GM21390 (cell line): Measurements from ENCODE around the gene WDPCP.

ENCODE experiments used
- ATAC-seq: cut with Tn5 transposase; IDR thresholded peaks from one replicate; pipeline ENCODE4 v1.9.1; 2021; ENCODE audit not compliant: unreplicated experiment

WDPCP gene

DNA sequence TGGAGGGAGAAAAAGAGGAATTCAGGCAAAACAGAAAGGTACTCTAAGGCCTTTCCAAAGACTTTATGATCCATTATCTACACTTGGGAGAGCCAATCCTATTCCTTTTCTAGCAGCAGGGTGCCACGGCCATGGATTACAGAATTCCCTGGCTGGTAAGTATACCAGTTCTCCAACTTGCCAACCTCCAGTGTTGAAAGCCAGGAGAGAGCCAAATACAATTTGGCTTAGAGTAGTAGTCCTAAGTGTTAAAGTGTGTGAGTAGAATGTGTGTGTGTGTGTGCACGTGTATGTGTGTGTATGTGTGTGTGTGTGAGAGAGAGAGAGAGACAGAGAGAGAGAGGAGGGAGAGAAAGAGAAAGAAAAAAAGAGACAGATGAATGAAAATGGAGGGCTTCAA lies 43.3 kb downstream of the WDPCP start:
- ATAC-seq = no peak

DNA sequence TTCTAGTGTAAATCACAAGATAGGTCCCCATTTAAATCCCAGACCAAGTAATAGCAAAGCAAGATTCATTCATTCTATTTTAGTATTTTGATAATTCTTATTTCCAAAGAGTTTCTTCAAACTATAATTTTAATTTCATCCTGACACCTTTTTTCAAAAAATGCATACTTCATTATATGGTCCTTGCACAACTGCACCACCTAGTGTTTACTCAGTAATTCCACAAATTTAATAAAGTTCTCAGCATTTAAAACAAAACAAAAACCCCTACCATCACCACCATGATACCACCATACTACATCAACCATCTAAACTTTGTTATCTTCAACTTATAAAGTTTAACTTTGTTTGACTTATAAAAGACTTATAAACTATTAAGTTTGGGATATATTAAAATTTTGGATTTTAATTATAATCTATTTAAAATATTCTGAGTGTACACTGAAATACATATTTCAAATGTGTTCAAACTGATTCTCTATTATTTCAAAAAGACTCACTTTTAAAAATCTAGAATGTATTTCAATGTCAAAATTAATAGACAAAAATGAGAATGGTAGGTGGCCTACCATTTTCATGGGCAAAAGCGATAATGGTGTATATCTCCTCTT lies 44.2 kb downstream of the WDPCP start:
- ATAC-seq = no peak

DNA sequence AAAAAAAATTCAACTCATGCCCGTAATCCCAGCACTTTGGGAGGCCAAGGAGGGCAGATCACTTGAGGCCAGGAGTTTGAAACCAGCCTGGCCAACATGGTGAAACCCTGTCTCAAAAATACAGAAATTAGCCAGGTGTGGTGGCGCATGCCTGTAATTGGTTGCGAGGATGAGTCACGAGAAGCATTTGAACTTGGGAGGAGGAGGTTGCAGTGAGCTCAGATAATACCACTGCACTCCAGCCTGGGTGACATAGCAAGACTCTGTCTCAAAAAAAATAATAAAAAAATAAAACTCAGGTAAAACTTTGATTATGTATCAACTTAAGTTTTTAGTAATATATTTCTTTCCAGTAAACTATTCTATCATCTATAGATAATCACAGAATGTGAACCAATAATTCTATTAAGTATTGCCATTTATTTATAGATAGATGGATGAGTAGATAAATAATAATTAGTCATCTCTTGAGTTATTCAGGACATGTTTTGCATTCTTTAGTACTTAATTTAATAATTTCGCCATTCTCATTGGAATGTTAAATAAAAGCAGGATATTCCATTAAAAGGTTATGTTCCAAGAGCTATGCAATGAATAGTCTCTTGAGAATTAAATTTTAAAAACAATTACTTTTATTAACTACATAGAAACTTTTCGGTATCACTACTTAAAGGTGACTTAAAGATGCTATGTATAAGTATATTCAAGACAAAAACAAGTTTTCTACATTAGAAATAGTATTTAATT lies 48.7 kb downstream of the WDPCP start:
- no peak for ATAC-seq

DNA sequence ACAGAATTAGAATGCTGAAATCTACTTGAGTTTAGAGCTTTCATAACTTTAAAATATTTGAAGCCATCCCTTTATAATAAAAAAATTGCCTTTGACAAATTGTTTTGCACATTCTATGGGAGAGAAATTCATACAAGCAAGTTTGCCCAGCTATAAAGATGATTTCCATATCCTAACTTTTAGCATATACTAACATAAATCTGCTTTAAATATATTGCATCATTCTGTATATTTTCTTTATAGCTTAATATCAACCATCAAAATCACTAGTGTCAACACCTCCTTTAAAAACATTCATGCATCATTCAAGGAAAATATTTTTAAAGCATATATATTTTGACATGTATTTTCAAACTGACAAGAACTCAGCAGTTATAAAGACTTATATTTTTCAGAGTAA lies 49.9 kb downstream of the WDPCP start:
- no peak for ATAC-seq

DNA sequence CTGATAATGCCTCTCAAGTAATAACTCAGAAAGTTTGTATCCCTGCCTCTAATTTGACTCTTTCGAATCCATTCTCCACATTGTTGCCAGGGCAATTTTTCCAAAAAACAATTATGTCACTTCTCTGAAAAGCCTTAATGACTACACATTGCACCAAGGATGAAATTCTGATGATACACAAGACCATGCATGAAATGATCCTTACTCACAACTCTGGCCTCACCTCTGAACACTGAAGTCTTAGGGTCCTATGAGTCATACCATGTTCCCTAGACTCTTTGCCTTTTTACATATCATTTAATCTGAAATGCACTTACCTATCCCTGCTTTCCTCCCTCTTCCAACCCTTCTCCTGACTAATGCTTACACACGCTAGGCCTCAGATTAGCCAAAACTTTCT lies 51.0 kb downstream of the WDPCP start:
- ATAC-seq = no peak

DNA sequence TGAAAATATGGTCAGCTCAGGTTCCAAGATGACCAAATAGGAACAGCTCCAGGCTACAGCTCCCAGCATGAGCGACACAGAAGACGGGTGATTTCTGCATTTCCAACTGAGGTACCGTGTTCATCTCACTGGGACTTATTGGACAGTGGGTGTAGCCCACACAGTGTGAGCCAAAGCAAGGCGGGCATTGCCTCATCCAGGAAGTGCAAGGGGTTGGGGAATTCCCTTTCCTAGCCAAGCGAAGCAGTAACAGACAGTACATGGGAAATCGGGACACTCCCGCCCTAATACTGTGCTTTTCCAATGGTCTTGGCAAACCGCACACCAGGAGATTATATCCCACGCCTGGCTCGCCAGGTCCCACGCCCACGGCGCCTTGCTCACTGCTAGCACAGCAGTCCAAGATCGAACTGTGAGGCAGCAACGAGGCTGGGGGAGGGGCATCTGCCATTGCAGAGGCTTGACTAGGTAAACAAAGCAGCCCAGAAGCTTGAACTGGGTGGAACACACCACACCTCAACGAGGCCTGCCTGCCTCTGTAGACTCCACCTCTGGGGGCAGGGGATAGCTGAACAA lies 57.5 kb downstream of the WDPCP start:
- no peak for ATAC-seq

- no peak for ATAC-seq
These were observed 62.4 kb downstream of the WDPCP start for GRCh38 chr2:63525905-63526304.

DNA sequence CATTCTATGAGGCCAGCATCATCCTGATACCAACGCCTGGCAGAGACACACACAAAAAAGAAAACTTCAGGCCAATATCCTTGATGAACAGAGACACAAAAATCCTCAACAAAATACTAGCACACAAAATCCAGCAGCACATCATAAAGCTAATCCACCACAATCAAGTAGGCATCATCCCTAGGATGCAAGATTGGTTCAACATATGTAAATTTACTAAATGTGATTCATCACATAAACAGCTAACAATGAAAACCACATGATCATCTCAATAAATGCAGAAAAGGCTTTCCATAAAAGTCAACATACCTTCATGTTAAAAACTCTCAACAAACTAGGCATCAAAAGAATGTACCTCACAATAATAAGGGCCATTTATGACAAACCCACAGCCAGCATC lies 65.3 kb downstream of the WDPCP start:
- no peak for ATAC-seq

- ATAC-seq = no peak
These were observed 67.5 kb downstream of the WDPCP start for GRCh38 chr2:63520793-63521192.

DNA sequence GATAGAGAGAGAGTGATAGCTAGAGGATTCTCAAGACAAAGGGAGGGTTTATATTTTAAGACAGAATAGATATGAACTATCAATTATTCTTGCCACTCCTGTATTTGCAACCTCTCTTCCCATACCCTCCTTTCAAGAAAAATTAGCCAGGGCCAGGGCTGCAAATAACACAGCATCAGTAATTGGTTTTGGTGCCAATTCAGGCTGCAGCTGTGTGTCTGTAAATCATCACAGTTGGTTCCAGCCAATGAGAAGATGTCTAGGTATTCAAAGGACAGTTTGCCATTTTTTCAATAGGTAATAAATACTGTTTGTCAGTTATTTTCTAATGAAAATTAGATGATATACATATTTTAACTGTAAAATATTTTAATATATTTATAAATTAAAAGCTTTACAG lies 73.5 kb downstream of the WDPCP start:
- no peak for ATAC-seq

GRCh38 chr2:63514237-63514716 lies 74.0 kb downstream of the WDPCP start:
- no peak for ATAC-seq

DNA sequence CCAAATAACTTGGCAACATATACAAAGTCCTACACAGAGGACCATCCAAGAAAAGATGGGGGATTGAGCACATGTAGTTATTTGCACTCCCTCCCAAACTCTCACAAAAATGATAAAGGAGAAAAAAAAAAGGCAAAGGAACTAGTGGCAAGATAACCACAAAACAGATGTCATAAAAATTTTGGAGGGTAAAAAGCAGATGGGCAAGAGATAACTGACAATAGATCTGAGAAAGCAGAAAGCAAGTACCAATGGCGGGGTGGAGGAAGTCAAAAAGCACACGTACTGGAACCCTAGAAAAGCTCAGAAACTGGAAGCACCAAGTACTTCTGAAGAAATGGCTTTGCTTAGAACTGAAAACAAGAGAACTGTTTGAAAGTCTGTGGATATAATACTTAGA lies 82.0 kb downstream of the WDPCP start:
- no peak for ATAC-seq

DNA sequence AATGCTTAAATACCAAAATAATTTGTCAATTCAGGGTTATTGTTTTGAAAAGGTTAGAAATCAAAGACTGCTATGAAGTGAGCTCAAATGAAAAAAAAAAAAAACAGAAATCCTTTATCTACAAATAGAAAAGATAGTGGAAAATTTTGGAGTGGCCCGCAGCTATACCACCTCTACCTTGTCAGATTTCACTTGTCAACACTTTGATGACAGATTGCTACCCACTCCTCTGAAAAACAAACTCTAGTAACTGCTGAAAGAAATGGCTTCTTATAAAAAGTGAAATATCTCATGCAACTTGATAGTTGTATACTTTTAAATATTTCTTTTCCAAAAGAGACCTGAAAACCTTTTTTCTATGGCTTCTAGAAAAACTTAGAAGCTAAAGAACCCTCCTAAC lies 84.5 kb downstream of the WDPCP start:
- ATAC-seq = no peak

- no peak for ATAC-seq
These were observed 87.9 kb downstream of the WDPCP start for GRCh38 chr2:63500398-63500797.

GRCh38 chr2:63497576-63497975 lies 90.7 kb downstream of the WDPCP start:
- ATAC-seq = no peak

DNA sequence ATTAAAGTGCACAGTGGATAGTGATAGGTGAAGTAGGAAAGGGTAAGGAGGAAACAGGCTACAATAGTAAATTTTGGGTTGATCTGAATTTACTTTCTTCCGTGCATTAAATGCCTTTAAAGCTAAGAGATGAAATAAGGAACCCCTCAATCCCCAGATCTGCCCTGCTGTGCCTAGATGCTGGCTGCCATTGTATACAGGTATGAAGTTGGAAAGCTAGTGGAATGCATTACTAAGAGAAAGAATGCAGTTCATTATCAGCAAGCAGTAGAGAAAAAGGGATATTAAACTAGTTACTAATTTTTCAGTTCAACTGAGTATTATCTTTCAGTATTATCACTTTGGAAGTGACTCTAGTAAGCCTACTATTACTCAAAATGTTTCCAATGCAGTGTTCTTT lies 93.3 kb downstream of the WDPCP start:
- ATAC-seq = no peak

DNA sequence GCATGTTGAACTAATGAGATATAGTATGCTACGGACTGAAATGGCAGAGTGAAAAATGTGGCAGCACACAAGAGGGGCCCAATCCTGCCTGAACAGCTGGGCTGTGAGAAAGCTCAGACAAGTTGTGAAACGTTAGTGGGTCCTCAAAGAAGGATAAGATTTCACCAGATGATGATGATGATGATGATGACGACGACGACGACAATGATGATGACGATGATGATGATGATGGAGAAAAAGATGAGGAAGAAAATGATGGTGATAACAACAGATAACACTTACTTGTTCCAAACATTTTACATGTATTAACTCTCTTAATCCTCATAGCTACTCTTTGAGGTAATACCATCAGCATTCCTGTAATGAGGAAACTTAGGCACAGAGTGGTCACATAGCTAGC lies 94.2 kb downstream of the WDPCP start:
- no peak for ATAC-seq

- no peak for ATAC-seq
These were observed 100.1 kb downstream of the WDPCP start for GRCh38 chr2:63488118-63488713.

DNA sequence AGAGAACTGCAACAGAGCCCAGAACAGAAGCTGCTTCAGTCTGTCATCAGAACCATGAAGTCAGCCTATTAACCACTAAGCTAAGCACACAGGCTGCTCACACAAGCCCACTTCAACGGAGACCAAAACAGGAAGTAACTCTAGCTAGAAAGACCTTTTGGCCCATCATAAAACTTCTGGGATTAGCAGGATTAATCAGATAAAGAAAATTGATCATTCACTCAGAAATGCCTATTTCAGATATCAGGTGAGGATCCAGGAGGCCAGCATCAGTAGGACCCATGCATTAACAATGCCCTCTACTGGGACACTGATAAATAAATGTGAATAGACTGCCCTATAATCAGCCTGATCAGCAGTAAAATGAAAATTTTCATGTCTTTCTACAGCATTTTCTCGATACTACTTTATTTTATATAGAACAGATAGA lies 101.4 kb downstream of the WDPCP start:
- no peak for ATAC-seq

- ATAC-seq = no peak
These were observed 103.4 kb downstream of the WDPCP start for GRCh38 chr2:63484901-63485300.

DNA sequence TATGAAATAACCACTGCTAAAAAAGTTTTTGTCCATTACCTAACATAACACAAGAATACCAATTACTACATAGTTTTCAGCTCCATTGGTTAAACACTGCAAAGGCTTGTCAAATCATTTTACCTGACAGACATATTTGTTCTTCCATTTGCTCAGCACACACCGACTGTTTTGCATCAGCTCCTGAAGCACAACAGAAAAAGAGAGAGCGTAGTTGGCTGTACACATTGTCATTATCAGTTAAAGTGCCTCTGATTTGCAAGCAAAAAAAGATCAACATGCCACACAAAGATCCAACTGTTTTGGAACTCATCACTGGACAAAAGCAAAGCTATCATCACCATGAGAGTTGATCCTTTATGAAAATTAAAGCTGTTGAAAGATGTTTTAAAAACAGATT lies 103.8 kb downstream of the WDPCP start:
- no peak for ATAC-seq

GRCh38 chr2:63477686-63478085 lies 110.6 kb downstream of the WDPCP start:
- ATAC-seq = no peak
